ENCODE measurements around the gene LHFPL6.

The LHFPL6 gene

GRCh38 chr13:39455521-39456175 lies 147.3 kb downstream of the LHFPL6 start:
- DNase-seq, result no peak

- DNase-seq, result no peak
Observed at GRCh38 chr13:39452834-39453233, 150.2 kb downstream of the LHFPL6 start.

GRCh38 chr13:39452417-39452816 lies 150.6 kb downstream of the LHFPL6 start:
- no peak for DNase-seq

GRCh38 chr13:39451860-39452301 lies 151.1 kb downstream of the LHFPL6 start:
- peak; percentile 21 for DNase-seq

GRCh38 chr13:39451301-39451700 lies 151.7 kb downstream of the LHFPL6 start:
- DNase-seq, result no peak

GRCh38 chr13:39450176-39450575 lies 152.8 kb downstream of the LHFPL6 start:
- no peak for DNase-seq

- no peak for DNase-seq
Observed at GRCh38 chr13:39448834-39449233, 154.2 kb downstream of the LHFPL6 start.

GRCh38 chr13:39446865-39447264 lies 156.1 kb downstream of the LHFPL6 start:
- no peak for DNase-seq

GRCh38 chr13:39444866-39445265 lies 158.1 kb downstream of the LHFPL6 start:
- DNase-seq, result no peak

GRCh38 chr13:39433651-39434050 lies 169.3 kb downstream of the LHFPL6 start:
- no peak for DNase-seq

GRCh38 chr13:39432196-39432595 lies 170.8 kb downstream of the LHFPL6 start:
- DNase-seq, result no peak

GRCh38 chr13:39422845-39423565 lies 180.0 kb downstream of the LHFPL6 start:
- DNase-seq, result no peak

GRCh38 chr13:39419876-39420275 lies 183.1 kb downstream of the LHFPL6 start:
- no peak for DNase-seq

- DNase-seq, result no peak
Observed at GRCh38 chr13:39419068-39419467, 183.9 kb downstream of the LHFPL6 start.

- no peak for DNase-seq
Observed at GRCh38 chr13:39418424-39418823, 184.6 kb downstream of the LHFPL6 start.

GRCh38 chr13:39417643-39418042 lies 185.3 kb downstream of the LHFPL6 start:
- DNase-seq, result no peak

GRCh38 chr13:39417131-39417530 lies 185.9 kb downstream of the LHFPL6 start:
- no peak for DNase-seq

GRCh38 chr13:39415008-39415802 lies 187.8 kb downstream of the LHFPL6 start:
- DNase-seq, result no peak

GRCh38 chr13:39414339-39414738 lies 188.7 kb downstream of the LHFPL6 start:
- DNase-seq, result no peak

GRCh38 chr13:39411511-39411910 lies 191.5 kb downstream of the LHFPL6 start:
- no peak for DNase-seq

- no peak for DNase-seq
Observed at GRCh38 chr13:39410964-39411363, 192.0 kb downstream of the LHFPL6 start.

- no peak for DNase-seq
Observed at GRCh38 chr13:39410096-39410901, 192.7 kb downstream of the LHFPL6 start.

- DNase-seq, result no peak
Observed at GRCh38 chr13:39408512-39408911, 194.5 kb downstream of the LHFPL6 start.
